K562 (cell line): ENCODE results near the gene ITSN1.

Experiments
- BACH1 ChIP-seq: fragments of 200-800 bp; sonication (Bioruptor generic); IDR thresholded peaks from 2 replicates; pipeline ENCODE4 v1.6.1; 2016; ENCODE audit warnings: missing genetic modification characterization, missing compliant biosample characterization
- CUX1 ChIP-seq: fragments of 200-800 bp; sonication (Bioruptor generic); IDR thresholded peaks from 2 replicates; pipeline ENCODE4 v1.6.1; 2016; ENCODE audit warnings: missing genetic modification characterization, missing compliant biosample characterization
- HEY1 ChIP-seq: fragments of 250-450 bp; sonication (Bioruptor Pico); IDR thresholded peaks from 2 replicates; pipeline ENCODE4 v1.5.0; 2020; ENCODE audit warnings: mild to moderate bottlenecking, moderate library complexity, borderline replicate concordance
- KDM4B ChIP-seq, 2 experiments: fragments of 450-650 bp in 1 of 2; sonication (generic) in 1 of 2; IDR thresholded peaks; 2 replicates each; pipeline ENCODE4 v1.6.1; 2016 to 2017; ENCODE audit warnings: borderline replicate concordance in 2 of 2, antibody characterized with exemption in 1 of 2, low read depth in 1 of 2, mild to moderate bottlenecking in 1 of 2
- KLF16 ChIP-seq: IDR thresholded peaks from 2 replicates; pipeline ENCODE4 v1.6.1; 2016; ENCODE audit warnings: antibody characterized with exemption
- MAZ ChIP-seq, 2 experiments: fragments of 450-650 bp in 1 of 2; sonication (generic) in 1 of 2; formaldehyde crosslinking; IDR thresholded peaks in 1 of 2; conservative IDR thresholded peaks in 1 of 2; 2 replicates each; pipeline versions ENCODE4 v1.4.0 to v1.5.0; 2020; ENCODE audit warnings: mild to moderate bottlenecking in 1 of 2, missing genetic modification reagents in 1 of 2
- POLR2A ChIP-seq: fragments of 450-650 bp; conservative IDR thresholded peaks from 2 replicates; pipeline ENCODE4 v1.6.1; 2016
- RAD21 ChIP-seq, 2 experiments: fragments of 250-450 bp in 1 of 2; fragments of 450-650 bp in 1 of 2; sonication (Bioruptor Pico) in 1 of 2; formaldehyde crosslinking in 1 of 2; IDR thresholded peaks in 1 of 2; conservative IDR thresholded peaks in 1 of 2; 2 replicates each; pipeline versions ENCODE4 v1.4.0 to v1.8.0; 2020 to 2022; ENCODE audit warnings: mild to moderate bottlenecking in 2 of 2, moderate library complexity in 1 of 2
- RBM17 ChIP-seq: fragments of 200-400 bp; formaldehyde crosslinking; IDR thresholded peaks from 2 replicates; pipeline ENCODE4 v1.6.1; 2017; ENCODE audit warnings: low read depth, mild to moderate bottlenecking, low read length, borderline replicate concordance
- TCF7 ChIP-seq: sonication (generic); IDR thresholded peaks from 2 replicates; pipeline ENCODE4 v1.6.1; 2016; ENCODE audit warnings: antibody characterized with exemption, borderline replicate concordance
- TF ChIP-seq, protein P1 (sequence below), 3 experiments: IDR thresholded peaks in 2 of 3; conservative IDR thresholded peaks in 1 of 3; 2 replicates each; pipeline ENCODE4 v1.5.1; 2011 to 2012; ENCODE audit warnings: low read length in 3 of 3, mild to moderate bottlenecking in 3 of 3, control low read depth in 2 of 3, improper control_type of control experiment in 1 of 3, inconsistent platforms in 1 of 3, low read depth in 1 of 3, mixed read lengths in 1 of 3, moderate library complexity in 1 of 3; ENCODE audit not compliant: insufficient read depth in 2 of 3

DNA sequence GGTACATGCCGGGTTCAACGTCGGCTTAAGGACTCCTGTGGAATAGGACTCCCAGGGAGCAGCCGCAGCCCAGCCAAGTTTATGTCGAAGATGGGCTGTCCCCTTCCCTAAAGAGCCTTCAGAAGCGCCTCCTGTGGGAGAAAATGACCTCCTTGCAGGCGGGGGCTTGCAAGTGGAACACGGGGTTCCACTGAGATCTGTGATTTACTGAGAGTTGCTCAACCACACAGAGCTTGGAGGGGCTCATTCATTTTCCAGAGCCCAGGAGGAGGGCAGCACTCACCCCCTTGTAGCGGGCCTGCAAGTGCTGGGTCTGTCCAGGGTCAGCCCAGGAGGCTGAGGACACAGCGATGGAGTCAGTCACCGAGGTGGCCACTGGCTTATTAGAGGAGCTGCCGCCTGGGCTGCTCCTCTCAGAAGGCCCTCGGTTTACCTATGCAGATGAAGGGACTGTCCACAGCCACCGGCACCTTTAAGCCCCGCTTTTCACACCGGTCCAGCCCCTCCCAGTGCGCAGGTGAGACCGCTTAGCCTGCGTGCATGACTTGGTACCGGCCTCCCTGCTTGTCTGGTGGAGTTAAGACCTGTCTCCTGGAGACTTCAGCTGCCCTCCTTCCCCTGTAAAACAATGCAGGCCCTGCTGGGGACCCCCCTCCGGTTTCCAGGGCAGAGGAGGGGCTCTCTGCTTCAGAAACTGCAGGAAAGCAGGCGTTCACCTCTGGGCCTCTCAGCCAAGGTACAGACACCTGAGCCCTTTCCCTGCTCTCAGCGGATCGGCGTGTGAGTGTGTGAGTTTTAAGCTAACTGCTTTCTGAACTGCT is 215.8 kb downstream of the ITSN1 start:
- TF ChIP-seq TCF7, result no peak
- no peak for TF ChIP-seq KLF16
- no peak for TF ChIP-seq RAD21 (CRISPR knock-in tag; conservative IDR thresholded peaks at IDR 0.05 in 1 of 2, IDR thresholded peaks at IDR 0.05 in 1 of 2)
- no peak for TF ChIP-seq KDM4B (IDR thresholded peaks at IDR 0.05; ENCODE audit: borderline replicate concordance in 2 of 2, low read depth in 1 of 2)
- TF ChIP-seq BACH1 (tag), result no peak
- TF ChIP-seq RBM17, result no peak
- TF ChIP-seq HEY1 (CRISPR knock-in tag), result no peak
- TF ChIP-seq CUX1 (CRISPR knock-in tag), result no peak
- no peak for TF ChIP-seq MAZ (CRISPR knock-in tag; conservative IDR thresholded peaks at IDR 0.05 in 1 of 2, IDR thresholded peaks at IDR 0.05 in 1 of 2)
- TF ChIP-seq POLR2A, result no peak
- TF ChIP-seq, protein P1, sequence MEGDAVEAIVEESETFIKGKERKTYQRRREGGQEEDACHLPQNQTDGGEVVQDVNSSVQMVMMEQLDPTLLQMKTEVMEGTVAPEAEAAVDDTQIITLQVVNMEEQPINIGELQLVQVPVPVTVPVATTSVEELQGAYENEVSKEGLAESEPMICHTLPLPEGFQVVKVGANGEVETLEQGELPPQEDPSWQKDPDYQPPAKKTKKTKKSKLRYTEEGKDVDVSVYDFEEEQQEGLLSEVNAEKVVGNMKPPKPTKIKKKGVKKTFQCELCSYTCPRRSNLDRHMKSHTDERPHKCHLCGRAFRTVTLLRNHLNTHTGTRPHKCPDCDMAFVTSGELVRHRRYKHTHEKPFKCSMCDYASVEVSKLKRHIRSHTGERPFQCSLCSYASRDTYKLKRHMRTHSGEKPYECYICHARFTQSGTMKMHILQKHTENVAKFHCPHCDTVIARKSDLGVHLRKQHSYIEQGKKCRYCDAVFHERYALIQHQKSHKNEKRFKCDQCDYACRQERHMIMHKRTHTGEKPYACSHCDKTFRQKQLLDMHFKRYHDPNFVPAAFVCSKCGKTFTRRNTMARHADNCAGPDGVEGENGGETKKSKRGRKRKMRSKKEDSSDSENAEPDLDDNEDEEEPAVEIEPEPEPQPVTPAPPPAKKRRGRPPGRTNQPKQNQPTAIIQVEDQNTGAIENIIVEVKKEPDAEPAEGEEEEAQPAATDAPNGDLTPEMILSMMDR (IDR thresholded peaks at IDR 0.05 in 2 of 3, conservative IDR thresholded peaks at IDR 0.05 in 1 of 3; ENCODE audit: insufficient read depth in 2 of 3, low read depth in 1 of 3, low read length in 3 of 3), result no peak
